Measurements from ENCODE around the gene NPAS2. TPM values are rescaled to one million over a fixed set of nuclear protein-coding genes. Genes with fewer than 3 reads are reported as not detected.

The NPAS2 gene
- total RNA-seq, 4 donors from 2014 or later: 11.8 to 46.5 (median 21.7) TPM

GRCh38 chr2:100957996-100958653 is 138.2 kb downstream of the NPAS2 start:
- Histone ChIP-seq H3K9me3 (no peaks in the 10 kb centered on the region), H3K36me3 (peaks cover 0 to 4% of the 10 kb centered on the region in 2 donors), H3K4me3 (no peak overlapping the region), H3K4me1 (peaks cover 0 to 27% (median 10%) of the 10 kb centered on the region in 3 donors), H3K27ac (peak overlapping the region in 3 of 4 donors; percentile 24 to 41 (median 40)), H3K27me3 (no peaks in the 10 kb centered on the region)
- 34 to 36% methylated on average over 2 to 15 of the region's 16 CpGs for WGBS, 2 donors (ENCODE audit: low coverage in 1 of 2)
- ATAC-seq: peak; percentile 85
- TF ChIP-seq POLR2A (IDR thresholded peaks at IDR 0.05): no peak
- no peak for TF ChIP-seq EP300 (IDR thresholded peaks at IDR 0.05)
- TF ChIP-seq CTCF (IDR thresholded peaks at IDR 0.05): no peak
- TF ChIP-seq POLR2AphosphoS5 (IDR thresholded peaks at IDR 0.05): peak; percentile 79

- no peaks in the 10 kb centered on the region for H3K27me3 ChIP-seq
- H3K9me3 ChIP-seq: no peaks in the 10 kb centered on the region
- peaks cover 0 to 9% of the 10 kb centered on the region in 2 donors for H3K36me3 ChIP-seq
- H3K4me1 ChIP-seq: peaks cover 0 to 27% (median 10%) of the 10 kb centered on the region in 3 donors
- TF ChIP-seq POLR2AphosphoS5 (IDR thresholded peaks at IDR 0.05): no peak
- ATAC-seq: no peak
- no peak overlapping the region for H3K27ac ChIP-seq
- no peak overlapping the region for H3K4me3 ChIP-seq
- WGBS, 2 donors (ENCODE audit: low coverage in 1 of 2): 45 to 49% methylated on average over 5 to 6 of the region's 6 CpGs
Measured at GRCh38 chr2:100959225-100959880, 139.4 kb downstream of the NPAS2 start.

GRCh38 chr2:100960688-100961087 is 140.7 kb downstream of the NPAS2 start:
- no peak for TF ChIP-seq CTCF (IDR thresholded peaks at IDR 0.05)
- no peak for TF ChIP-seq POLR2AphosphoS5 (IDR thresholded peaks at IDR 0.05)
- no peak for TF ChIP-seq POLR2A (IDR thresholded peaks at IDR 0.05)
- TF ChIP-seq EP300 (IDR thresholded peaks at IDR 0.05): no peak
- 80 to 91% methylated on average over 1 to 2 of the region's 4 CpGs for WGBS, 2 donors (ENCODE audit: low coverage in 1 of 2)
- H3K27ac ChIP-seq: no peak overlapping the region

GRCh38 chr2:100962366-100963025 is 142.6 kb downstream of the NPAS2 start:
- no peaks in the 10 kb centered on the region for H3K27me3 ChIP-seq
- no peak for ATAC-seq
- H3K36me3 ChIP-seq: peaks cover 0 to 15% of the 10 kb centered on the region in 2 donors
- H3K4me1 ChIP-seq: peaks cover 0 to 22% (median 7%) of the 10 kb centered on the region in 3 donors
- no peak overlapping the region for H3K27ac ChIP-seq
- H3K4me3 ChIP-seq: no peak overlapping the region
- no peak for TF ChIP-seq CTCF (IDR thresholded peaks at IDR 0.05)
- TF ChIP-seq EP300 (IDR thresholded peaks at IDR 0.05): no peak
- no peak for TF ChIP-seq POLR2AphosphoS5 (IDR thresholded peaks at IDR 0.05)
- TF ChIP-seq POLR2A (IDR thresholded peaks at IDR 0.05): no peak
- no peaks in the 10 kb centered on the region for H3K9me3 ChIP-seq
- WGBS, 2 donors (ENCODE audit: low coverage in 1 of 2): 74 to 75% methylated on average over 5 to 8 of the region's 12 CpGs

More at GRCh38 chr2:100960688-100961087, 140.7 kb downstream of the NPAS2 start:
- H3K4me1 ChIP-seq: peaks cover 0 to 27% (median 10%) of the 10 kb centered on the region in 3 donors
- no peaks in the 10 kb centered on the region for H3K27me3 ChIP-seq
- peaks cover 0 to 15% of the 10 kb centered on the region in 2 donors for H3K36me3 ChIP-seq
- no peak for ATAC-seq
- no peak overlapping the region for H3K4me3 ChIP-seq
- no peaks in the 10 kb centered on the region for H3K9me3 ChIP-seq

- H3K4me1 ChIP-seq: peaks cover 0 to 17% (median 4%) of the 10 kb centered on the region in 3 donors
- no peak overlapping the region for H3K4me3 ChIP-seq
- no peak for ATAC-seq
- no peaks in the 10 kb centered on the region for H3K9me3 ChIP-seq
- no peak overlapping the region for H3K27ac ChIP-seq
- H3K36me3 ChIP-seq: peaks cover 0 to 20% of the 10 kb centered on the region in 2 donors
- TF ChIP-seq POLR2A (IDR thresholded peaks at IDR 0.05) (no peak), CTCF (IDR thresholded peaks at IDR 0.05) (no peak), EP300 (IDR thresholded peaks at IDR 0.05) (no peak), POLR2AphosphoS5 (IDR thresholded peaks at IDR 0.05) (no peak)
- WGBS, 2 donors (ENCODE audit: low coverage in 1 of 2): 96% methylated on average over 3 of the region's 4 CpGs; no CpG with 5 or more reads in 1 of the 2 donors
- no peaks in the 10 kb centered on the region for H3K27me3 ChIP-seq
Measured at GRCh38 chr2:100963026-100963375, 143.1 kb downstream of the NPAS2 start.

Data from gastroesophageal sphincter (tissue), 4 donors.